K562 (cell line): ENCODE measurements around the gene TTC39C. TPM values are rescaled to one million over a fixed set of nuclear protein-coding genes. Genes with fewer than 3 reads are reported as not detected.

ENCODE experiments used
- ATAC-seq: fragments of 200-7000 bp; cut with Tn5 transposase; 3 replicates; pipeline ENCODE4 v1.9.1; 2020; ENCODE audit warnings: moderate library complexity
- BruUV-seq: library from RNA; stranded (reverse); fragments of 400-500 nt; replicated peaks from 2 replicates; lab custom pipeline; 2021; lab: Mats Ljungman, UMichigan
- CTCF ChIA-PET: fragments of 300-600 bp; formaldehyde crosslinking; extraction: SDS; loops from one replicate; lab custom pipeline; 2021; ENCODE audit warnings: low intra/inter-chr PET ratio; lab: Yijun Ruan, JAX
- POLR2A ChIA-PET: fragments of 300-600, 350-650 bp; sonication (Branson Sonifier 250); formaldehyde crosslinking; extraction: SDS; loops from one replicate; lab custom pipeline; 2021; ENCODE audit warnings: antibody characterized with exemption, inconsistent platforms; lab: Yijun Ruan, JAX
- DNase-seq, 4 experiments: peaks; one replicate each; pipeline versions ENCODE4 v3.0.0 to v3.0.0-alpha.2; 2011 to 2018; ENCODE audit warnings: low spot score in 3 of 4, mixed read lengths in 3 of 4; ENCODE audit errors: extremely low read depth in 1 of 4
- FAIRE-seq: peaks from 2 replicates; lab custom pipeline; 2011; peaks lifted over from hg19 to GRCh38; lab: Jason Lieb, UNC
- H2AFZ ChIP-seq: 2 replicates; pipeline ENCODE4 v1.6.0; 2011; ENCODE audit warnings: low read depth, low read length, control low read depth, inconsistent platforms
- H3K27ac ChIP-seq: fragments of 200-600 bp; 3 replicates; pipeline ENCODE4 v1.8.0; 2011; ENCODE audit warnings: low read depth, mild to moderate bottlenecking, control low read depth, inconsistent platforms, low read length, moderate library complexity, mixed read lengths; ENCODE audit errors: extremely low read depth
- H3K27me3 ChIP-seq, 2 experiments: fragments of 300-600 bp in 1 of 2; 2 replicates in 1 of 2; 3 replicates in 1 of 2; pipeline versions ENCODE4 v1.6.0 to v1.8.0; 2011; ENCODE audit warnings: inconsistent platforms in 2 of 2, low read length in 2 of 2, mild to moderate bottlenecking in 1 of 2, mixed read lengths in 1 of 2, moderate library complexity in 1 of 2; ENCODE audit not compliant: control insufficient read depth in 2 of 2, insufficient read depth in 2 of 2
- H3K36me3 ChIP-seq: fragments of 300-600 bp; 3 replicates; pipeline ENCODE4 v1.8.0; 2011; ENCODE audit warnings: mild to moderate bottlenecking, low read length, inconsistent platforms; ENCODE audit not compliant: control insufficient read depth, insufficient read depth
- H3K4me1 ChIP-seq, 2 experiments: fragments of 200-600 bp in 1 of 2; replicated peaks in 1 of 2; 2 replicates in 1 of 2; 3 replicates in 1 of 2; pipeline versions ENCODE4 v1.5.1 to v1.8.0; 2011; ENCODE audit warnings: inconsistent platforms in 2 of 2, low read length in 2 of 2, mild to moderate bottlenecking in 1 of 2, mixed read lengths in 1 of 2, moderate library complexity in 1 of 2; ENCODE audit not compliant: control insufficient read depth in 2 of 2, insufficient read depth in 2 of 2
- H3K4me2 ChIP-seq: 2 replicates; pipeline ENCODE4 v1.6.1; 2011; ENCODE audit warnings: low read length, control low read depth, inconsistent platforms, mixed read lengths; ENCODE audit not compliant: insufficient read depth
- H3K4me3 ChIP-seq: fragments of 200-600 bp; sonication (generic), shearing (Covaris generic); 2 replicates; pipeline ENCODE4 v1.5.1; 2016; ENCODE audit warnings: control low read depth, inconsistent platforms
- H3K79me2 ChIP-seq: fragments of 200-600 bp; 3 replicates; pipeline ENCODE4 v1.8.0; 2011; ENCODE audit warnings: low read length, inconsistent platforms; ENCODE audit not compliant: control insufficient read depth, insufficient read depth
- H3K9ac ChIP-seq, 2 experiments: 2 replicates each; pipeline versions ENCODE4 v1.6.0 to v1.6.1; 2011; ENCODE audit warnings: low read depth in 2 of 2, low read length in 2 of 2, control low read depth in 1 of 2, inconsistent platforms in 1 of 2, mild to moderate bottlenecking in 1 of 2, mixed read lengths in 1 of 2; ENCODE audit not compliant: insufficient read depth in 1 of 2
- H3K9me1 ChIP-seq: one replicate; pipeline ENCODE4 v1.6.0; 2011; ENCODE audit warnings: inconsistent platforms, mild to moderate bottlenecking, low read length, moderate library complexity; ENCODE audit not compliant: control insufficient read depth, insufficient read depth
- H3K9me3 ChIP-seq: replicated peaks from 2 replicates; pipeline ENCODE4 v1.5.1; 2011; ENCODE audit warnings: low read depth, low read length, inconsistent platforms; ENCODE audit not compliant: control insufficient read depth, insufficient read depth
- H4K20me1 ChIP-seq: replicated peaks from 2 replicates; pipeline ENCODE4 v1.6.1; 2011; ENCODE audit warnings: low read length, inconsistent platforms, mixed read lengths; ENCODE audit not compliant: control insufficient read depth, insufficient read depth
- CREM ChIP-seq: IDR thresholded peaks from 2 replicates; pipeline ENCODE4 v1.6.1; 2014; ENCODE audit warnings: antibody characterized with exemption, low read depth
- KLF10 ChIP-seq: fragments of 250-450 bp; sonication (Bioruptor Pico); IDR thresholded peaks from 2 replicates; pipeline ENCODE4 v1.6.1; 2021; ENCODE audit warnings: matching md5 sums
- MTA3 ChIP-seq: fragments of 450-650 bp; formaldehyde crosslinking; IDR thresholded peaks from 2 replicates; pipeline ENCODE4 v1.6.1; 2017; ENCODE audit warnings: mild to moderate bottlenecking, borderline replicate concordance
- ZBTB5 ChIP-seq: fragments of 450-650 bp; IDR thresholded peaks from 2 replicates; pipeline ENCODE4 v1.6.1; 2017; ENCODE audit warnings: antibody characterized with exemption
- ZBTB7A ChIP-seq: IDR thresholded peaks from 2 replicates; pipeline ENCODE4 v1.6.1; 2011; ENCODE audit warnings: low read depth, mild to moderate bottlenecking, low read length, moderate library complexity, borderline replicate concordance; ENCODE audit not compliant: control insufficient read depth
- WGBS: fragments of 100-300 bp; shearing (Covaris generic); methylation state at CpG from one replicate; pipeline ENCODE4 v1.1.6; 2016; ENCODE audit warnings: low coverage, mixed read lengths; ENCODE audit not compliant: insufficient coverage; ENCODE audit errors: missing lambda C conversion rate; 5-methylcytosine and 5-hydroxymethylcytosine counted together
- in situ Hi-C: fragments of 300-500 bp; cut with MboI; formaldehyde crosslinking; loops from 4 replicates; pipeline ENCODE4 v1.15.0; 2018; ENCODE audit warnings: inconsistent platforms, mixed read lengths
- intact Hi-C: fragments of 100-400 bp; cut with micrococcal nuclease; formaldehyde crosslinking; loops from 2 replicates; pipeline ENCODE4 v1.14.2; 2022
- polyA plus RNA-seq, 8 experiments: library from polyadenylated mRNA; depleted of rRNA in 4 of 8; stranded (reverse) in 5 of 8; unstranded in 3 of 8; fragments of >200 nt; fragmentation: Nextera tagmentation in 2 of 8; fragmentation: Illumina TruSeq in 1 of 8; extraction: Ambion mirVana in 2 of 8; extraction: Trizol in 1 of 8; gene quantifications; 2 replicates each; pipeline versions ENCODE4 v1.2.1 to v1.2.3, GENCODE V29; 2011 to 2014; ENCODE audit warnings: inconsistent platforms in 1 of 8, missing spikeins in 1 of 8
- total RNA-seq, 7 experiments: library from RNA; depleted of rRNA in 6 of 7; stranded (reverse); fragments of >200 nt in 6 of 7; fragmentation: Illumina TruSeq in 2 of 7; extraction: Trizol in 2 of 7; gene quantifications; 2 replicates each; pipeline versions ENCODE4 v1.2.1 to v1.2.3, GENCODE V29; 2011 to 2021; ENCODE audit warnings: low replicate concordance in 1 of 7
- TF ChIP-seq, protein P1 (sequence below): sonication (generic); formaldehyde crosslinking; IDR thresholded peaks from 2 replicates; pipeline ENCODE4 v1.8.1; 2023; ENCODE audit warnings: mild to moderate bottlenecking, missing genetic modification reagents, moderate library complexity

TTC39C gene
- total and polyA plus RNA-seq, 9 of the 15 experiments (the other 6 are each of a cell fraction or from before 2014, with no cell fraction given): 0.01 to 0.58 (median 0.18) TPM; not detected in 5

- TF ChIP-seq, protein P1, sequence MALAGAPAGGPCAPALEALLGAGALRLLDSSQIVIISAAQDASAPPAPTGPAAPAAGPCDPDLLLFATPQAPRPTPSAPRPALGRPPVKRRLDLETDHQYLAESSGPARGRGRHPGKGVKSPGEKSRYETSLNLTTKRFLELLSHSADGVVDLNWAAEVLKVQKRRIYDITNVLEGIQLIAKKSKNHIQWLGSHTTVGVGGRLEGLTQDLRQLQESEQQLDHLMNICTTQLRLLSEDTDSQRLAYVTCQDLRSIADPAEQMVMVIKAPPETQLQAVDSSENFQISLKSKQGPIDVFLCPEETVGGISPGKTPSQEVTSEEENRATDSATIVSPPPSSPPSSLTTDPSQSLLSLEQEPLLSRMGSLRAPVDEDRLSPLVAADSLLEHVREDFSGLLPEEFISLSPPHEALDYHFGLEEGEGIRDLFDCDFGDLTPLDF: no peak
- no peak for TF ChIP-seq ZBTB7A
These were observed 33.1 kb upstream of the TTC39C start (continued) for GRCh38 chr18:23981369-23981980.

DNA sequence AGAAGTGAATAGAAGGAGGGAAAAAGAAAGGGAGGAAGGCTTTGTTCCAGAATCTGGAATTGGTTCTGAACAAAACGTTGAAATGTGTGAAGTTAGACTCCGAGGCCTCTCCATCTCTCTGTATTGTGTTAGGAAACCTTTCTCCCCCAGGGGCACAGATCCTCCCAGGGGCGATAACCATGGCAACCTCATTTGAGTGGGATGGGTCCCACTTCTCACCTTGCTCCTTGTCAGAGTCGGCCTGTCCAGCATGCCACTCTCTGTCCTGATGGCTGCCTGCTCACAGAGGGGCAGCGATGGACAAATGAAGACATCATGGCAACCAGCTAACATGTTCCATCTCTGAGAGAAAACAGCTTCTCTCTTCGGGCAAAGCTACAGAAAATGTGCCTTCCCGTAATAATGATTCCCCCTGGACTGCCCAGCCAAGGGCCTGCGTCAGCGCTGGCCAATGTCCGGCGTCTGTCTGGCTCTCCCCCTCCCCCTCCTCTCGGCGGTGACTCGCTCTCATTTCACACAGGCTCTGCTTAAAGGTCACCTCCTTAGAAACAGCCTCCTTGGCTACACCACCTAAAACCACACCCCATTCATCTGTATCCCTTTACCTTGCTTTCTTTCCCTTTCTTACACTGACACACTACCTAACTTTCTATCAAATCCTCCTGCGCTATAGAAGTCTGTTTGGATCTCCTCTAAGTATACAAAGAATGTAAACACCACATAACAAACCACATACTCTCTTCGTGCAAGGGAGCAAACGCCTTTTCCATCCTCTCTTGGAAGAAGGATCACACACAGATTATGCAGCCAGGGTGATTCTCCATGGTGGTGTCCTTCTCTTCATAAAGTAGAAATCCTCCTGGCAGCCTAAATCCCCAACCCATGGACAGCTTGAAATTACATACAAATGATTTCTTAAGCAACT, 32.1 kb upstream of the TTC39C start:
- no peak overlapping the region for H3K27ac ChIP-seq
- no peak overlapping the region for H2AFZ ChIP-seq
- BruUV-seq: no TSS peak
- WGBS: 2% methylated on average over 17 of the region's 17 CpGs
- H3K79me2 ChIP-seq: no peaks in the 10 kb centered on the region
- in situ Hi-C loops (no loop called here), intact Hi-C loops (no loop called here)
- H3K4me1 ChIP-seq: no peaks in the 10 kb centered on the region
- no peaks in the 10 kb centered on the region for H3K9me1 ChIP-seq
- no peaks in the 10 kb centered on the region for H3K9me3 ChIP-seq
- POLR2A ChIA-PET: no interaction called here
- ATAC-seq (no peak), DNase-seq (no peak), FAIRE-seq (no peak)
- peaks cover 9 to 12% of the 10 kb centered on the region in 2 experiments; a peak in 2 of 5 replicates for H3K27me3 ChIP-seq
- no peak for TF ChIP-seq KLF10
- TF ChIP-seq ZBTB5: no peak
- TF ChIP-seq CREM: no peak
- TF ChIP-seq MTA3: no peak
- CTCF ChIA-PET: no interaction called here
- no peak overlapping the region for H3K4me2 ChIP-seq
- no peaks in the 10 kb centered on the region for H3K36me3 ChIP-seq
- no peak overlapping the region for H3K9ac ChIP-seq
- 0 out of 2 replicates have a peak, but pooled peaks cover 3% of the 10 kb centered on the region for H4K20me1 ChIP-seq
- H3K4me3 ChIP-seq: no peak overlapping the region
